22Rv1 (cell line): Measurements from ENCODE around the gene AGFG2.

ENCODE experiments used
- CTCF ChIP-seq: fragments of 450-650 bp; IDR thresholded peaks from 2 replicates; pipeline ENCODE4 v1.5.1; 2017; ENCODE audit warnings: mild to moderate bottlenecking
- ZFX ChIP-seq: fragments of 450-650 bp; IDR thresholded peaks from 2 replicates; pipeline ENCODE4 v1.6.1; 2017; ENCODE audit warnings: antibody characterized with exemption, borderline replicate concordance

GRCh38 chr7:100583132-100584053 lies 44.4 kb downstream of the AGFG2 start:
- TF ChIP-seq CTCF, result no peak
- no peak for TF ChIP-seq ZFX
